SK-N-MC (cell line): Measurements from ENCODE around the gene IGFL3.

Experiments
- DNase-seq: peaks from one replicate; pipeline ENCODE4 v3.0.0-alpha.2; 2011; ENCODE audit warnings: low read depth, low spot score
- H3K27ac ChIP-seq: fragments of 200-600 bp; sonication (generic); 2 replicates; pipeline ENCODE4 v1.5.1; 2016; ENCODE audit warnings: mixed run types
- H3K36me3 ChIP-seq: fragments of 200-600 bp; sonication (generic); 2 replicates; pipeline ENCODE4 v1.6.1; 2017; ENCODE audit warnings: antibody characterized with exemption, low read length, mixed read lengths; ENCODE audit not compliant: insufficient read depth
- H3K4me3 ChIP-seq: fragments of 200-600 bp; sonication (generic); 2 replicates; pipeline ENCODE4 v1.5.1; 2016
- H3K9ac ChIP-seq: fragments of 200-600 bp; sonication (generic); 2 replicates; pipeline ENCODE4 v1.8.0; 2017; ENCODE audit warnings: mixed run types, mixed read lengths; ENCODE audit not compliant: insufficient read length
- H3K9me3 ChIP-seq: fragments of 200-600 bp; sonication (generic); 2 replicates; pipeline ENCODE4 v1.6.1; 2017; ENCODE audit warnings: low read depth, mild to moderate bottlenecking, antibody characterized with exemption, low read length, moderate library complexity, mixed read lengths
- EZH2 ChIP-seq: fragments of 200-600 bp; sonication (generic); IDR thresholded peaks from one replicate; pipeline ENCODE4 v1.6.1; 2017; ENCODE audit warnings: antibody characterized with exemption
- FOXP2 ChIP-seq: optimal IDR thresholded peaks from 2 replicates; pipeline ENCODE3; 2011; ENCODE audit warnings: mild to moderate bottlenecking, moderate library complexity; ENCODE audit not compliant: insufficient read depth; ENCODE audit errors: extremely low read length, control extremely low read depth
- POLR2AphosphoS5 ChIP-seq: IDR thresholded peaks from 2 replicates; pipeline ENCODE4 v1.6.1; 2012; ENCODE audit warnings: mild to moderate bottlenecking, low read depth, low read length, borderline replicate concordance

Gene IGFL3

DNA sequence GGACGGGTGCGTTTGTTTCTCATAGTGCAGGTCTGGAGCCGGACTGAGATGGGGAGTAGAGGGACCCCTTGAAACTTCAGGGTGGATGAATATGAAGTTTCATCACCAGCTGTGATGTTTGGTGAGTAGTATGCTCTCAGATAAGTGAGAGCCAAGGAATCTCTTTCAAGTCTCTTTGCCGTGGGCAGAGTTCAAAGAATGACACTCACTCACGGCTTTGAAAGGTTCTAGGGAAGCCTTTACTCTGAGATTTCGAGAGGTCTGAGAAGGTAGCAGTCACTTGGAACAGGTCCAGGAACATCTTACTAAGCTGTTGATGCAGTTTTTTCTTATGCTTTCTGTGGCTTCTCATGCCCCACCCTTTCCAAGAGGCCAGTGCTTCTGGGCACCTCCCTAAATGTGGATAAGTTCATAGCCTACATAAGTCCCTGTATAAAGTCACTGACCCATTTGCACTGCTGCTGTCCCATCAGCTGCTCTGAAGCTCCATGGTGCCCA, 23.4 kb upstream of the IGFL3 start, which contains the start of gene IGFL2:
IGFL2 (plus strand) TSS at position 448 of the 498 bp plus-strand sequence; CDS start at position 489, 41 bp downstream.
- no peak for DNase-seq
- no peak within 1 kb of the TSS for H3K9ac ChIP-seq
- H3K36me3 ChIP-seq = no peaks in the 10 kb centered on the region
- TF ChIP-seq POLR2AphosphoS5 = no peak
- TF ChIP-seq EZH2 = no peak
- H3K27ac ChIP-seq = no peak within 1 kb of the TSS
- no peaks in the 10 kb centered on the region for H3K9me3 ChIP-seq
- no peak within 1 kb of the TSS for H3K4me3 ChIP-seq

GRCh38 chr19:46147166-46147740, 22.8 kb upstream of the IGFL3 start:
- H3K9ac ChIP-seq = no peak overlapping the region
- TF ChIP-seq FOXP2 (no peak), POLR2AphosphoS5 (no peak), EZH2 (no peak)
- no peak overlapping the region for H3K27ac ChIP-seq
- no peak overlapping the region for H3K4me3 ChIP-seq
- no peak for DNase-seq
- H3K36me3 ChIP-seq = no peaks in the 10 kb centered on the region
- H3K9me3 ChIP-seq = no peaks in the 10 kb centered on the region

GRCh38 chr19:46144756-46145155, 20.3 kb upstream of the IGFL3 start:
- no peak overlapping the region for H3K9ac ChIP-seq
- no peak overlapping the region for H3K27ac ChIP-seq
- DNase-seq = no peak
- no peaks in the 10 kb centered on the region for H3K36me3 ChIP-seq
- H3K4me3 ChIP-seq = no peak overlapping the region
- H3K9me3 ChIP-seq = no peaks in the 10 kb centered on the region
- TF ChIP-seq EZH2 = no peak

GRCh38 chr19:46142294-46142693, 17.8 kb upstream of the IGFL3 start:
- H3K27ac ChIP-seq = no peak overlapping the region
- no peaks in the 10 kb centered on the region for H3K9me3 ChIP-seq
- H3K9ac ChIP-seq = no peak overlapping the region
- no peaks in the 10 kb centered on the region for H3K36me3 ChIP-seq
- no peak for TF ChIP-seq EZH2
- no peak overlapping the region for H3K4me3 ChIP-seq
- no peak for DNase-seq

DNA sequence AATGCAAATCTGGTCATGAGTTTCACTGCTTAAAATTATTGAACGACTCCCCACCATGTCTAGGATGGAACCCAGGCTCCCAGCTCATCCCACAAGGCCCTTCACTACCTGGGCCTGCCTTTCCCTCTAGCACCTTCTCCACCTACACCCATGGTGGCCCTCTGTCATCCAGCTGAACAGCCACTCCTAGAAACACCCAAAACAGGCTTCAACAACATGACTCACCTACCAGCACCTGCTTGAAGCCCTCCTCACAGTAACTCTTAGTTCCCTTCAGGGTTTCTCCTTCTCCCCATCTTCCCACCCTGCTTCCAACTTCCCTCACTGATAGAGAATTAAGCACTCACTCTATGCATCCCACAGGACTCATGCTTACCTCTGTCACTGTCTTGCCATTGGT, 16.9 kb upstream of the IGFL3 start:
- H3K9me3 ChIP-seq = no peaks in the 10 kb centered on the region
- H3K27ac ChIP-seq = no peak overlapping the region
- no peak for DNase-seq
- no peak overlapping the region for H3K4me3 ChIP-seq
- H3K36me3 ChIP-seq = no peaks in the 10 kb centered on the region
- TF ChIP-seq POLR2AphosphoS5 = no peak
- no peak for TF ChIP-seq EZH2
- TF ChIP-seq FOXP2 = no peak
- no peak overlapping the region for H3K9ac ChIP-seq

DNA sequence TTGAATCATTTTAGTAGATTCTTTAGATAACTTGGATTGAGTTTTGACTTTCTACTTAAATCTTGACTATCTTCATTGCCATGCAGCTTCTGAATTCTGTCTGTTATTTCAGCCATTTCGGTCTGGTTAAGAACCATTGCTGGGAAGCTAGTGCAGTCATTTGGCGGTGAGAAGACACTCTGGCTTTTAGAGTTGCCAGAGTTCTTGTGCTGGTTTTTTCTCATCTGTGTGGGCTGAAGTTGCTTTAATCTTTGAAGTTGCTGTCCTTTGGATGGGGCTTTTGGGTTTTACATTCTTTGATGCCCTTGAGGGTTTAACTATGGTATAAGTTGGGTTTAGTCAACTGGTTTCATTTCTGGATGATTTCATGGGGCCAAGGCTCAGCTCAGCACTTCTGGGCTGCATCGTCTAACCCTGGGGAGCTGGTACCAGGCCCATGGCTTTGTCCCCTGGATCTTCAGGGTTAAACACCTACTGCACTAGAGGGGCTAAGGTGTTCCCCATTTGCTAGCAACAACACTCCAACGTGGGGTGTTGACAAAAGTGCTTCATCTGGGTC, 13.5 kb upstream of the IGFL3 start:
- no peaks in the 10 kb centered on the region for H3K36me3 ChIP-seq
- TF ChIP-seq POLR2AphosphoS5 (no peak), FOXP2 (no peak), EZH2 (no peak)

GRCh38 chr19:46134527-46134926, 10.0 kb upstream of the IGFL3 start:
- Histone ChIP-seq H3K36me3 (no peaks in the 10 kb centered on the region), H3K4me3 (no peak overlapping the region), H3K27ac (no peak overlapping the region), H3K9me3 (no peaks in the 10 kb centered on the region), H3K9ac (no peak overlapping the region)
- DNase-seq = no peak
- TF ChIP-seq FOXP2 (no peak), POLR2AphosphoS5 (no peak), EZH2 (no peak)

More for the DNA sequence above, 13.5 kb upstream of the IGFL3 start:
- Histone ChIP-seq H3K9ac (no peak overlapping the region), H3K27ac (no peak overlapping the region), H3K9me3 (no peaks in the 10 kb centered on the region), H3K4me3 (no peak overlapping the region)
- no peak for DNase-seq

- 0 out of 2 replicates have a peak overlapping the region, but pooled peaks have one; percentile 55 for H3K27ac ChIP-seq
- peak overlapping the region; percentile 51 for H3K9ac ChIP-seq
- H3K36me3 ChIP-seq = no peaks in the 10 kb centered on the region
- no peak overlapping the region for H3K4me3 ChIP-seq
- no peak for TF ChIP-seq FOXP2
- no peak for TF ChIP-seq POLR2AphosphoS5
- TF ChIP-seq EZH2 = no peak
- no peak for DNase-seq
- no peaks in the 10 kb centered on the region for H3K9me3 ChIP-seq
These were observed 9.3 kb upstream of the IGFL3 start for GRCh38 chr19:46133777-46134241.

DNA sequence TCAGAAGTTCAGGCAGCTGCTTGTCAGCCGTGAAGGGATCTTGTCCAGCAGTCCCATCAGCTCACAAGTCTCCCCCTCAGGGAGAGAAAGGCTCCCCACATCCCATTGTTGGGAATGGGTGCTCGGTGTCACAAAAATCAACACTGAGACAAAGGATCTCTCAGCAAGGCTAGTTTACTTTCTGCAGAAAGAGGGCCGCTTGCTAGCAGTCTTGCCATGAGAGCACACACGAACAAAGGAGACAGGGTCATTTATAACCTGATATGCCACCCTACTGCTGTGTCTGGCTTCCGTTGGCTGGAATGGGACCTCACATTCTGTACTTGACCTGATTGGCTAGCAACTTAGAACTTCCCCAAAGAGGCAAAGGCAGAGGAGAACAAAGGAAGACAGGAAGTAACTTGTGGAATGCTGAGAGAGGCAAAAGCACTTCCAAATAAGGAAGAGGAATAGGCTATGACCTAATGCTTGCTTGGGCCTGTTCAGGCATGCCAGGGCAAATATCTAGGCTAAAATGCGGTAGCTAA, 8.7 kb upstream of the IGFL3 start:
- no peak overlapping the region for H3K4me3 ChIP-seq
- H3K27ac ChIP-seq = 0 out of 2 replicates have a peak overlapping the region, but pooled peaks have one; percentile 55
- no peaks in the 10 kb centered on the region for H3K9me3 ChIP-seq
- no peaks in the 10 kb centered on the region for H3K36me3 ChIP-seq
- DNase-seq = peak; percentile 60
- no peak; the same call in 1 of the 2 replicates for TF ChIP-seq POLR2AphosphoS5
- no peak for TF ChIP-seq FOXP2
- no peak for TF ChIP-seq EZH2
- peak overlapping the region; percentile 64 for H3K9ac ChIP-seq
